ENCODE data around the gene KIF6.

Gene KIF6

GRCh38 chr6:39425346-39426072, 299.7 kb downstream of the KIF6 start:
- CTCF ChIA-PET, result no interaction called here
- Mint-ChIP-seq H3K36me3 (no peaks in the 10 kb centered on the region), H3K27me3 (peaks cover 4% of the 10 kb centered on the region), H3K4me3 (no peak overlapping the region), H3K9me3 (no peaks in the 10 kb centered on the region), H3K27ac (no peak overlapping the region), H3K4me1 (no peaks in the 10 kb centered on the region)
- DNase-seq, result no peak

GRCh38 chr6:39424831-39425230, 300.4 kb downstream of the KIF6 start:
- H3K36me3 Mint-ChIP-seq, result no peaks in the 10 kb centered on the region
- H3K27ac Mint-ChIP-seq, result no peak overlapping the region
- CTCF ChIA-PET, result no interaction called here
- no peak overlapping the region for H3K4me3 Mint-ChIP-seq
- no peaks in the 10 kb centered on the region for H3K4me1 Mint-ChIP-seq
- DNase-seq, result no peak
- no peaks in the 10 kb centered on the region for H3K9me3 Mint-ChIP-seq
- H3K27me3 Mint-ChIP-seq, result peaks cover 4% of the 10 kb centered on the region

GRCh38 chr6:39422238-39422637, 303.0 kb downstream of the KIF6 start:
- CTCF ChIA-PET, result no interaction called here
- H3K4me1 Mint-ChIP-seq, result no peaks in the 10 kb centered on the region
- H3K27ac Mint-ChIP-seq, result no peak overlapping the region
- H3K27me3 Mint-ChIP-seq, result no peaks in the 10 kb centered on the region
- no peak overlapping the region for H3K4me3 Mint-ChIP-seq
- H3K36me3 Mint-ChIP-seq, result no peaks in the 10 kb centered on the region
- no peak for DNase-seq
- H3K9me3 Mint-ChIP-seq, result no peaks in the 10 kb centered on the region

- no peak overlapping the region for H3K27ac Mint-ChIP-seq
- no peaks in the 10 kb centered on the region for H3K4me1 Mint-ChIP-seq
- no peak for DNase-seq
- CTCF ChIA-PET, result no interaction called here
- no peaks in the 10 kb centered on the region for H3K36me3 Mint-ChIP-seq
- H3K27me3 Mint-ChIP-seq, result no peaks in the 10 kb centered on the region
- H3K4me3 Mint-ChIP-seq, result no peak overlapping the region
- no peaks in the 10 kb centered on the region for H3K9me3 Mint-ChIP-seq
Measured at GRCh38 chr6:39421383-39422225, 303.6 kb downstream of the KIF6 start.

- no peak for DNase-seq
Measured at GRCh38 chr6:39420300-39421265, 304.6 kb downstream of the KIF6 start.

GRCh38 chr6:39419607-39420006, 305.6 kb downstream of the KIF6 start:
- Mint-ChIP-seq H3K4me3 (no peak overlapping the region), H3K27ac (no peak overlapping the region), H3K36me3 (no peaks in the 10 kb centered on the region), H3K4me1 (no peaks in the 10 kb centered on the region), H3K27me3 (peaks cover 4% of the 10 kb centered on the region), H3K9me3 (no peaks in the 10 kb centered on the region)
- CTCF ChIA-PET, result no interaction called here
- no peak for DNase-seq

More at GRCh38 chr6:39420300-39421265, 304.6 kb downstream of the KIF6 start:
- no peak overlapping the region for H3K4me3 Mint-ChIP-seq
- peaks cover 4% of the 10 kb centered on the region for H3K27me3 Mint-ChIP-seq
- CTCF ChIA-PET, result no interaction called here
- H3K4me1 Mint-ChIP-seq, result no peaks in the 10 kb centered on the region
- no peaks in the 10 kb centered on the region for H3K9me3 Mint-ChIP-seq
- no peaks in the 10 kb centered on the region for H3K36me3 Mint-ChIP-seq
- no peak overlapping the region for H3K27ac Mint-ChIP-seq

- Mint-ChIP-seq H3K4me3 (no peak overlapping the region), H3K36me3 (no peaks in the 10 kb centered on the region), H3K27me3 (peaks cover 4% of the 10 kb centered on the region), H3K4me1 (no peaks in the 10 kb centered on the region), H3K9me3 (no peaks in the 10 kb centered on the region), H3K27ac (no peak overlapping the region)
- DNase-seq, result no peak
- CTCF ChIA-PET, result no interaction called here
Measured at GRCh38 chr6:39417440-39417839, 307.8 kb downstream of the KIF6 start.

- no peak overlapping the region for H3K27ac Mint-ChIP-seq
- CTCF ChIA-PET, result no interaction called here
- H3K4me3 Mint-ChIP-seq, result no peak overlapping the region
- no peaks in the 10 kb centered on the region for H3K36me3 Mint-ChIP-seq
- DNase-seq, result no peak
- no peaks in the 10 kb centered on the region for H3K4me1 Mint-ChIP-seq
- peaks cover 4% of the 10 kb centered on the region for H3K27me3 Mint-ChIP-seq
- H3K9me3 Mint-ChIP-seq, result no peaks in the 10 kb centered on the region
Measured at GRCh38 chr6:39416728-39417127, 308.5 kb downstream of the KIF6 start.

GRCh38 chr6:39416026-39416425, 309.2 kb downstream of the KIF6 start:
- Mint-ChIP-seq H3K9me3 (no peaks in the 10 kb centered on the region), H3K27ac (no peak overlapping the region), H3K36me3 (no peaks in the 10 kb centered on the region), H3K4me1 (no peaks in the 10 kb centered on the region), H3K4me3 (no peak overlapping the region), H3K27me3 (peaks cover 4% of the 10 kb centered on the region)
- CTCF ChIA-PET, result no interaction called here
- no peak for DNase-seq

- Mint-ChIP-seq H3K4me1 (no peaks in the 10 kb centered on the region), H3K9me3 (no peaks in the 10 kb centered on the region), H3K27me3 (peaks cover 4% of the 10 kb centered on the region), H3K36me3 (no peaks in the 10 kb centered on the region), H3K4me3 (no peak overlapping the region), H3K27ac (no peak overlapping the region)
- DNase-seq, result no peak
- CTCF ChIA-PET, result no interaction called here
Measured at GRCh38 chr6:39415482-39415881, 309.7 kb downstream of the KIF6 start.

GRCh38 chr6:39411465-39411864, 313.7 kb downstream of the KIF6 start:
- CTCF ChIA-PET, result no interaction called here

GRCh38 chr6:39411001-39411400, 314.2 kb downstream of the KIF6 start:
- peaks cover 3% of the 10 kb centered on the region for H3K27me3 Mint-ChIP-seq
- peaks cover 8% of the 10 kb centered on the region for H3K4me1 Mint-ChIP-seq
- CTCF ChIA-PET, result no interaction called here

More at GRCh38 chr6:39411465-39411864, 313.7 kb downstream of the KIF6 start:
- H3K4me3 Mint-ChIP-seq, result no peak overlapping the region
- H3K36me3 Mint-ChIP-seq, result no peaks in the 10 kb centered on the region
- peaks cover 4% of the 10 kb centered on the region for H3K4me1 Mint-ChIP-seq
- H3K27me3 Mint-ChIP-seq, result peaks cover 4% of the 10 kb centered on the region
- DNase-seq, result no peak
- no peak overlapping the region for H3K27ac Mint-ChIP-seq
- no peaks in the 10 kb centered on the region for H3K9me3 Mint-ChIP-seq

GRCh38 chr6:39409889-39410288, 315.3 kb downstream of the KIF6 start:
- no peaks in the 10 kb centered on the region for H3K27me3 Mint-ChIP-seq
- no peak overlapping the region for H3K27ac Mint-ChIP-seq
- CTCF ChIA-PET, result no interaction called here
- no peak for DNase-seq
- no peak overlapping the region for H3K4me3 Mint-ChIP-seq
- H3K36me3 Mint-ChIP-seq, result no peaks in the 10 kb centered on the region
- H3K4me1 Mint-ChIP-seq, result peaks cover 9% of the 10 kb centered on the region
- H3K9me3 Mint-ChIP-seq, result no peaks in the 10 kb centered on the region

More at GRCh38 chr6:39411001-39411400, 314.2 kb downstream of the KIF6 start:
- Mint-ChIP-seq H3K9me3 (no peaks in the 10 kb centered on the region), H3K4me3 (no peak overlapping the region), H3K36me3 (no peaks in the 10 kb centered on the region), H3K27ac (no peak overlapping the region)
- DNase-seq, result no peak

- H3K4me3 Mint-ChIP-seq, result no peak overlapping the region
- no peak overlapping the region for H3K27ac Mint-ChIP-seq
- DNase-seq, result no peak
- CTCF ChIA-PET, result interaction anchor here (1.4 kb wide), 1 partner anchor 45 kb away, joined by 4 read pairs; no protein-coding TSS in a partner anchor
- peaks cover 9% of the 10 kb centered on the region for H3K4me1 Mint-ChIP-seq
- no peaks in the 10 kb centered on the region for H3K36me3 Mint-ChIP-seq
- no peaks in the 10 kb centered on the region for H3K9me3 Mint-ChIP-seq
- no peaks in the 10 kb centered on the region for H3K27me3 Mint-ChIP-seq
Measured at GRCh38 chr6:39407446-39407993, 317.7 kb downstream of the KIF6 start.
